Measurements from ENCODE around the gene GNG10. TPM values are rescaled to one million over a fixed set of nuclear protein-coding genes. Genes with fewer than 3 reads are reported as not detected.

The GNG10 gene
- total and polyA plus RNA-seq, 9 of the 15 experiments (the other 6 are each of a cell fraction or from before 2014, with no cell fraction given), result 13.1 to 37.8 (median 28.4) TPM

GRCh38 chr9:111644195-111644772 is 17.1 kb upstream of the GNG10 start (continued):
- no peak for TF ChIP-seq NR3C1 (CRISPR knock-in tag; IDR thresholded peaks at IDR 0.05)
- no peak for TF ChIP-seq ILF3 (IDR thresholded peaks at IDR 0.05; ENCODE audit: borderline replicate concordance)
- TF ChIP-seq CCAR2 (IDR thresholded peaks at IDR 0.05; ENCODE audit: low read depth, low read length), result no peak
- no peak for TF ChIP-seq ATF2 (CRISPR knock-in tag; IDR thresholded peaks at IDR 0.05)
- TF ChIP-seq EP300 (IDR thresholded peaks at IDR 0.05; ENCODE audit: low read length), result peak; percentile 74
- TF ChIP-seq ZFP36 (IDR thresholded peaks at IDR 0.05; ENCODE audit: low read depth, low read length, partially characterized antibody), result no peak
- TF ChIP-seq ZKSCAN8 (CRISPR knock-in tag; IDR thresholded peaks at IDR 0.05), result no peak
- TF ChIP-seq EGR1 (conservative IDR thresholded peaks at IDR 0.05), result no peak
- no peak for TF ChIP-seq ZNF274 (IDR thresholded peaks at IDR 0.05; ENCODE audit: borderline replicate concordance, low read depth, low read length)
- TF ChIP-seq USF1 (CRISPR knock-in tag; IDR thresholded peaks at IDR 0.05), result no peak
- TF ChIP-seq L3MBTL2 (IDR thresholded peaks at IDR 0.05), result no peak
- TF ChIP-seq RNF219 (CRISPR knock-in tag; IDR thresholded peaks at IDR 0.05), result no peak
- TF ChIP-seq SLC30A9 (CRISPR knock-in tag; IDR thresholded peaks at IDR 0.05), result no peak
- TF ChIP-seq USF2 (CRISPR knock-in tag; IDR thresholded peaks at IDR 0.05), result no peak
- no peak for TF ChIP-seq U2AF2 (optimal IDR thresholded peaks at IDR 0.05; ENCODE audit: low read depth, low read length)
- no peak for TF ChIP-seq HMG20B (CRISPR knock-in tag; IDR thresholded peaks at IDR 0.05)
- no peak for TF ChIP-seq MCM5 (IDR thresholded peaks at IDR 0.05; ENCODE audit: low read depth)
- no peak for TF ChIP-seq FOXO4 (CRISPR knock-in tag; IDR thresholded peaks at IDR 0.05)
- TF ChIP-seq SRF (CRISPR knock-in tag; IDR thresholded peaks at IDR 0.05), result no peak
- TF ChIP-seq IRF1 (CRISPR knock-in tag; IDR thresholded peaks at IDR 0.05; ENCODE audit: borderline replicate concordance), result no peak
- TF ChIP-seq HCFC1 (IDR thresholded peaks at IDR 0.05; ENCODE audit: low read depth, low read length), result no peak

All from K562 (cell line).